ENCODE data around the gene NID2. TPM values are rescaled to one million over a fixed set of nuclear protein-coding genes. Genes with fewer than 3 reads are reported as not detected.

The NID2 gene
- total and polyA plus RNA-seq, 2 of the 4 experiments (the other 2 are of a cell fraction), result 101 to 303 TPM

- Histone ChIP-seq H3K4me3 (ENCODE audit: insufficient read depth, low read depth, low read length) (no peak overlapping the region), H4K5ac (ENCODE audit: low read depth, low read length) (peak overlapping the region; percentile 93), H3K36me3 (ENCODE audit: control insufficient read depth, insufficient read depth, low read length) (no peaks in the 10 kb centered on the region), H3K27ac (ENCODE audit: insufficient read depth, low read length) (peak overlapping the region; percentile 92), H3K23ac (ENCODE audit: low read depth, low read length) (peak overlapping the region; percentile 95), H4K91ac (ENCODE audit: insufficient read depth, low read depth, low read length) (peak overlapping the region; percentile 95), H2BK15ac (ENCODE audit: low read depth, low read length) (peak overlapping the region; percentile 100), H3K9me3 (ENCODE audit: control insufficient read depth, insufficient read depth, low read length) (no peaks in the 10 kb centered on the region), H3K4me1 (ENCODE audit: control insufficient read depth, insufficient read depth, low read length) (peaks cover 24% of the 10 kb centered on the region), H3K9me1 (ENCODE audit: insufficient read depth, low read length) (peaks cover 12% of the 10 kb centered on the region; the same call in 1 of the 2 replicates), H3K9ac (ENCODE audit: low read depth, low read length) (peak overlapping the region; percentile 85), H2AFZ (replicated peaks; ENCODE audit: low read length, poor library complexity) (peak overlapping the region; percentile 84), H4K20me1 (ENCODE audit: insufficient read depth, low read length) (no peaks in the 10 kb centered on the region; the same call in 1 of the 2 replicates), H3K18ac (ENCODE audit: low read depth, low read length) (peak overlapping the region; percentile 96), H2BK20ac (ENCODE audit: low read depth, low read length) (peak overlapping the region; percentile 96), H3K14ac (replicated peaks; ENCODE audit: low read depth, low read length) (peak overlapping the region; percentile 97), H2BK120ac (ENCODE audit: low read depth, low read length) (peak overlapping the region; percentile 96), H2AK9ac (replicated peaks; ENCODE audit: low read depth, low read length, poor library complexity) (no peak overlapping the region), H4K8ac (ENCODE audit: low read depth in 2 of 2, low read length in 2 of 2) (peak overlapping the region; percentile 89 to 95), H3K56ac (ENCODE audit: extremely low read depth, insufficient read depth, low read length) (peak overlapping the region; percentile 91), H3K4ac (ENCODE audit: low read depth, low read length) (peak overlapping the region; percentile 93), H2AK5ac (ENCODE audit: low read depth, low read length) (peak overlapping the region; percentile 93), H3K4me2 (ENCODE audit: low read depth, low read length) (peak overlapping the region; percentile 37; the same call in 1 of the 2 replicates), H3K27me3 (ENCODE audit: control insufficient read depth, insufficient read depth, low read length) (no peaks in the 10 kb centered on the region), H3K79me1 (ENCODE audit: low read depth in 1 of 2, low read length in 2 of 2) (peaks cover 0 to 14% of the 10 kb centered on the region in 2 experiments; a peak in 2 of 4 replicates), H2BK5ac (ENCODE audit: low read depth, low read length, poor library complexity, severe bottlenecking) (peak overlapping the region; percentile 68)
- DNase-seq, result peak; percentile 20
- in situ Hi-C loops (cut with MboI; ENCODE audit: low sequenced_read_pairs), result no loop called here
- intact Hi-C loops (cut with micrococcal nuclease), result no loop called here
- no peak for ATAC-seq (ENCODE audit: low read depth)
- BruUV-seq (replicated peaks), result no TSS peak
- POLR2A ChIA-PET (ENCODE audit: unreplicated experiment), result interaction anchor here (0.6 kb wide), 1 partner anchor 15 kb away, joined by 3 read pairs; no protein-coding TSS in a partner anchor
- no peak for TF ChIP-seq MAZ (IDR thresholded peaks at IDR 0.05; ENCODE audit: borderline replicate concordance, low read depth, low read length)
- no peak for TF ChIP-seq CTCF (conservative IDR thresholded peaks at IDR 0.05; ENCODE audit: low read depth, low read length)
- TF ChIP-seq CHD1 (IDR thresholded peaks at IDR 0.05; ENCODE audit: low read depth, low read length), result no peak
- TF ChIP-seq SMC3 (IDR thresholded peaks at IDR 0.05; ENCODE audit: low read depth, low read length), result no peak
- TF ChIP-seq RCOR1 (IDR thresholded peaks at IDR 0.05; ENCODE audit: insufficient replicate concordance, low read length), result no peak
- TF ChIP-seq RAD21 (IDR thresholded peaks at IDR 0.05; ENCODE audit: low read length), result no peak
- no peak for TF ChIP-seq BHLHE40 (IDR thresholded peaks at IDR 0.05; ENCODE audit: low read depth, low read length)
- no peak for TF ChIP-seq CEBPB (IDR thresholded peaks at IDR 0.05; ENCODE audit: low read depth, low read length)
- TF ChIP-seq ELK1 (IDR thresholded peaks at IDR 0.05; ENCODE audit: borderline replicate concordance, low read depth, low read length), result no peak
- no peak for TF ChIP-seq POLR2A (IDR thresholded peaks at IDR 0.05; ENCODE audit: low read depth, low read length)
- CTCF ChIA-PET, result interaction anchor here (0.7 to 1.4 kb wide), 2 partner anchors 37 to 39 kb away, joined by 3 to 6 read pairs; no protein-coding TSS in a partner anchor
- WGBS, 2 experiments (ENCODE audit: extremely low coverage in 2 of 2, insufficient read length in 1 of 2), result 21% methylated on average over 4 of the region's 5 CpGs; no CpG with 5 or more reads in 1 of the 2 experiments
- dilution Hi-C loops (cut with HindIII; ENCODE audit: low sequenced_read_pairs, unreplicated experiment), result no loop called here
Observed at GRCh38 chr14:52106840-52107239, 38.0 kb upstream of the NID2 start.
